HCT116 (cell line): ENCODE results near the gene PAK1. TPM values are rescaled to one million over a fixed set of nuclear protein-coding genes. Genes with fewer than 3 reads are reported as not detected.

Experiments used
- ATAC-seq: fragments of 200-7000 bp; cut with Tn5 transposase; 2 replicates; pipeline ENCODE4 v1.9.1; 2020; ENCODE audit warnings: mild to moderate bottlenecking, moderate library complexity
- BruUV-seq: library from RNA; stranded (reverse); fragments of 400-500 nt; replicated peaks from 2 replicates; lab custom pipeline; 2021; lab: Mats Ljungman, UMichigan
- CTCF ChIA-PET: fragments of 300-600 bp; sonication (Branson Sonifier 250); formaldehyde crosslinking; loops from one replicate; lab custom pipeline; 2021; ENCODE audit warnings: antibody characterized with exemption; lab: Charles Lee
- POLR2A ChIA-PET: fragments of 300-600, 350-600 bp; sonication (Branson Sonifier 250); formaldehyde crosslinking; loops from one replicate; lab custom pipeline; 2021; ENCODE audit warnings: antibody characterized with exemption; lab: Charles Lee
- RAD21 ChIA-PET, 2 experiments: fragments of 300-600 bp; sonication (Branson Sonifier 250); formaldehyde crosslinking; loops; one replicate each; lab custom pipeline; 2023; ENCODE audit warnings: low total read pairs in 2 of 2; ENCODE audit not compliant: uncharacterized antibody in 2 of 2, unreplicated experiment in 2 of 2, low non-redundant PET in 1 of 2; lab: Charles Lee
- DNase-seq: peaks from one replicate; pipeline ENCODE4 v3.0.0-alpha.2; 2010; ENCODE audit warnings: low read depth, low spot score
- H2AFZ ChIP-seq: fragments of 200-600 bp; shearing (Covaris generic), sonication (generic); 2 replicates; pipeline ENCODE4 v1.6.1; 2017; ENCODE audit warnings: low read depth, mixed run types, mixed read lengths, antibody characterized with exemption, low read length; ENCODE audit not compliant: poor library complexity, severe bottlenecking
- H3K27ac ChIP-seq: 2 replicates; pipeline ENCODE4 v1.5.1; 2012; ENCODE audit warnings: low read depth, low read length
- H3K27me3 ChIP-seq: fragments of 200-600 bp; sonication (generic); 2 replicates; pipeline ENCODE4 v1.6.1; 2016; ENCODE audit warnings: mixed run types, low read length, mixed read lengths; ENCODE audit not compliant: insufficient read depth
- H3K36me3 ChIP-seq, 2 experiments: fragments of 200-500 bp in 1 of 2; fragments of 200-600 bp in 1 of 2; sonication (Bioruptor generic) in 1 of 2; sonication (generic) in 1 of 2; 2 replicates each; pipeline versions ENCODE4 v1.5.1 to v1.6.1; 2014 to 2016; ENCODE audit warnings: low read length in 2 of 2, inconsistent platforms in 1 of 2, mixed read lengths in 1 of 2, mixed run types in 1 of 2; ENCODE audit not compliant: insufficient read depth in 2 of 2, control insufficient read depth in 1 of 2
- H3K4me1 ChIP-seq, 2 experiments: fragments of 200-600 bp in 1 of 2; sonication (generic) in 1 of 2; 2 replicates each; pipeline versions ENCODE4 v1.5.1 to v1.6.1; 2012 to 2017; ENCODE audit warnings: low read length in 2 of 2, inconsistent platforms in 1 of 2, mild to moderate bottlenecking in 1 of 2, mixed read lengths in 1 of 2, mixed run types in 1 of 2, moderate library complexity in 1 of 2; ENCODE audit not compliant: insufficient read depth in 2 of 2, control insufficient read depth in 1 of 2
- H3K4me2 ChIP-seq: fragments of 200-600 bp; sonication (generic); 2 replicates; pipeline ENCODE4 v1.6.1; 2017; ENCODE audit warnings: mixed run types, low read length, mixed read lengths
- H3K4me3 ChIP-seq, 2 experiments: fragments of 200-600 bp in 1 of 2; sonication (generic) in 1 of 2; replicated peaks in 1 of 2; 2 replicates each; pipeline ENCODE4 v1.5.1; 2011 to 2016; ENCODE audit warnings: low read length in 2 of 2, control low read depth in 1 of 2, low read depth in 1 of 2, mild to moderate bottlenecking in 1 of 2, mixed read lengths in 1 of 2, mixed run types in 1 of 2
- H3K79me2 ChIP-seq: fragments of 200-600 bp; sonication (generic); 2 replicates; pipeline ENCODE4 v1.6.1; 2017; ENCODE audit warnings: mild to moderate bottlenecking, mixed run types, low read length, moderate library complexity, mixed read lengths; ENCODE audit not compliant: insufficient read depth
- H3K9ac ChIP-seq: fragments of 200-600 bp; sonication (generic); 2 replicates; pipeline ENCODE4 v1.6.1; 2016; ENCODE audit warnings: low read length, mixed read lengths
- H3K9me2 ChIP-seq: fragments of 200-600 bp; sonication (generic), shearing (Covaris generic); 2 replicates; pipeline ENCODE4 v1.6.1; 2017; ENCODE audit warnings: mixed run types, mild to moderate bottlenecking, moderate library complexity; ENCODE audit not compliant: insufficient read depth
- H3K9me3 ChIP-seq, 2 experiments: fragments of 200-500 bp in 1 of 2; fragments of 200-600 bp in 1 of 2; sonication (Bioruptor generic) in 1 of 2; sonication (generic) in 1 of 2; 2 replicates each; pipeline ENCODE4 v1.6.1; 2014 to 2017; ENCODE audit warnings: low read length in 2 of 2, mixed read lengths in 2 of 2, inconsistent platforms in 1 of 2, low read depth in 1 of 2, mild to moderate bottlenecking in 1 of 2, mixed run types in 1 of 2, moderate library complexity in 1 of 2; ENCODE audit not compliant: control insufficient read depth in 1 of 2, insufficient read depth in 1 of 2
- H4K20me1 ChIP-seq: fragments of 200-600 bp; sonication (generic), shearing (Covaris generic); 2 replicates; pipeline ENCODE4 v1.6.1; 2017; ENCODE audit warnings: mixed run types, mild to moderate bottlenecking, moderate library complexity; ENCODE audit not compliant: insufficient read depth
- EGR1 ChIP-seq: IDR thresholded peaks from 2 replicates; pipeline ENCODE4 v1.6.1; 2012; ENCODE audit warnings: low read depth
- POLR2A ChIP-seq: IDR thresholded peaks from 2 replicates; pipeline ENCODE4 v1.7.0; 2011; ENCODE audit warnings: borderline replicate concordance; ENCODE audit not compliant: insufficient read depth, insufficient read length; ENCODE audit errors: extremely low read depth
- POLR2AphosphoS5 ChIP-seq: IDR thresholded peaks from 2 replicates; pipeline ENCODE4 v1.6.1; 2011; ENCODE audit warnings: mild to moderate bottlenecking, low read depth, low read length, moderate library complexity
- RAD21 ChIP-seq: IDR thresholded peaks from 2 replicates; pipeline ENCODE4 v1.6.1; 2012; ENCODE audit warnings: low read depth, mild to moderate bottlenecking
- SRF ChIP-seq: IDR thresholded peaks from 2 replicates; pipeline ENCODE4 v1.6.1; 2012; ENCODE audit warnings: low read depth
- TCF7L2 ChIP-seq: IDR thresholded peaks from 2 replicates; pipeline ENCODE4 v1.7.0; 2011; ENCODE audit warnings: borderline replicate concordance, inconsistent platforms; ENCODE audit not compliant: insufficient read depth, insufficient read length; ENCODE audit errors: extremely low read depth
- YY1 ChIP-seq: IDR thresholded peaks from 2 replicates; pipeline ENCODE4 v1.6.1; 2011; ENCODE audit warnings: low read length, low read depth, moderate library complexity, mild to moderate bottlenecking; ENCODE audit not compliant: insufficient replicate concordance; ENCODE audit errors: extremely low read depth
- intact Hi-C: fragments of 100-400 bp; cut with micrococcal nuclease; formaldehyde crosslinking; loops from 2 replicates; pipeline ENCODE4 v1.10.0; 2022
- total RNA-seq: library from RNA; stranded (reverse); gene quantifications from one replicate; pipeline ENCODE4 v1.2.1, GENCODE V29; 2021; ENCODE audit not compliant: unreplicated experiment
- TF ChIP-seq, protein P1 (sequence below): IDR thresholded peaks from 2 replicates; pipeline ENCODE4 v1.6.1; 2012
- TF ChIP-seq, protein P2 (sequence below): IDR thresholded peaks from 2 replicates; pipeline ENCODE4 v1.6.1; 2011; ENCODE audit warnings: mild to moderate bottlenecking, low read length, moderate library complexity; ENCODE audit not compliant: insufficient replicate concordance; ENCODE audit errors: extremely low read depth

The PAK1 gene
- total RNA-seq, 1 experiment from 2014 or later: 56.1 TPM

DNA sequence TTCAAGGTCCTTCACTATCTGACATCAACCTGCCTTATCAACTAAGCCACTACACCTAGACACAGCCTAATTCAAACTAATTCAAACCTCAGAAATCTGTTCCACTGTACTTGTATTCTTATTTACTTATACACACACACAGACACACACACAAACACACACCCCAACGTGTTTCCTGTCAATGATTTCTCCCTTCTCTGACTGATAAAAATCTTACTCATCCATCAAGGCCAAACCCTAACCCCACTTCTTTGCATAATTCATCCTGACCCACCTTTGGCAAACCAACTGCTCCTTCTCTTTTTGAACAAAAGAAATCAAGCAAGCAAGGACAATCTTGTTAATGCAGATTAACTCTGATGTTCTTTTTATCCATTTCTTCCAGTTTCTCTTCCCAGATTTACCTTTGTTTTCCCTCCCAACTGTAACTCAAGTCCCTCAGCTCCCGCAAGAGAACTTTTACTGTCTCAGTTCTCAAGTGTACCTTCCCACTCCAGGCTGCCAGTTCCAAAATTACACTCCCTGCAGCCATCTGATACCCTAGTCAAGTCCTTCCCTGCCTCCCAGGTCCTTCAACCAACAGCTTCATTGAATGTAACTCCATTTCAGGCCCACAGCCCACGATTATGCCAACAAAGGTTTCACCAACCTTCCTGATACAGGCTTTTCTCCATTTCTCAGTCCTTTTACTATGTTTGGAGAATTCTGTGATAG lies 78.3 kb downstream of the PAK1 start:
- no peak overlapping the region for H3K4me3 ChIP-seq
- DNase-seq (no peak), ATAC-seq (no peak)
- RAD21 ChIA-PET: no interaction called here
- H3K27ac ChIP-seq: no peak overlapping the region
- no peak overlapping the region for H2AFZ ChIP-seq
- no peaks in the 10 kb centered on the region for H3K4me1 ChIP-seq
- H4K20me1 ChIP-seq: no peaks in the 10 kb centered on the region
- POLR2A ChIA-PET: no interaction called here
- no peak overlapping the region for H3K4me2 ChIP-seq
- CTCF ChIA-PET: no interaction called here
- H3K36me3 ChIP-seq: no peaks in the 10 kb centered on the region
- peaks cover 39% of the 10 kb centered on the region for H3K79me2 ChIP-seq
- no TSS peak for BruUV-seq
- no peaks in the 10 kb centered on the region for H3K27me3 ChIP-seq
- H3K9me2 ChIP-seq: no peaks in the 10 kb centered on the region
- no peak overlapping the region for H3K9ac ChIP-seq
- TF ChIP-seq POLR2A (no peak), POLR2AphosphoS5 (no peak)
- TF ChIP-seq, protein P1, sequence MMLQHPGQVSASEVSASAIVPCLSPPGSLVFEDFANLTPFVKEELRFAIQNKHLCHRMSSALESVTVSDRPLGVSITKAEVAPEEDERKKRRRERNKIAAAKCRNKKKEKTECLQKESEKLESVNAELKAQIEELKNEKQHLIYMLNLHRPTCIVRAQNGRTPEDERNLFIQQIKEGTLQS: no peak
- intact Hi-C loops: no loop called here
- H3K9me3 ChIP-seq: no peaks in the 10 kb centered on the region

DNA sequence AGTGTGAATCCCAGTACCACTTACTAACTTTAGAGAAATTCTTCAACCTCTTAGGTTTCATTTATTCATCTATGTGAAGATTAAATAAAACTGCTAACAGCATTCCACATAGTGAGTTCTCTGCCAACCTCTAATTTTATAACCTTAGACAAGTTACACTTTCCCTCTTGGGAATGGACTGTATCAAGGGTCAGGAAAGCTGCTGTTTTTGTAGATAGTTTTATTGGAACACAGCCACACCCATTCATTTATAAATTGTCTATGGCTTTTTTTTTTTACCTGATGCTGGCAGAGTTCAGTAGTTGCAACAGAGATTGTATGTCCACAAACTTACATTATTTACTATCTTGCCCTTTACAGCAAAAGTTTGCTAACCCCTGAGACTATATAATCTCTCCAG lies 81.1 kb downstream of the PAK1 start:
- POLR2A ChIA-PET: no interaction called here
- BruUV-seq: no TSS peak
- H3K79me2 ChIP-seq: 0 out of 2 replicates have a peak, but pooled peaks cover 20% of the 10 kb centered on the region
- no peaks in the 10 kb centered on the region for H4K20me1 ChIP-seq
- H3K4me2 ChIP-seq: no peak overlapping the region
- no peak for TF ChIP-seq SRF
- TF ChIP-seq YY1: no peak
- no peak for TF ChIP-seq RAD21
- no peak for TF ChIP-seq TCF7L2
- TF ChIP-seq, protein P2, sequence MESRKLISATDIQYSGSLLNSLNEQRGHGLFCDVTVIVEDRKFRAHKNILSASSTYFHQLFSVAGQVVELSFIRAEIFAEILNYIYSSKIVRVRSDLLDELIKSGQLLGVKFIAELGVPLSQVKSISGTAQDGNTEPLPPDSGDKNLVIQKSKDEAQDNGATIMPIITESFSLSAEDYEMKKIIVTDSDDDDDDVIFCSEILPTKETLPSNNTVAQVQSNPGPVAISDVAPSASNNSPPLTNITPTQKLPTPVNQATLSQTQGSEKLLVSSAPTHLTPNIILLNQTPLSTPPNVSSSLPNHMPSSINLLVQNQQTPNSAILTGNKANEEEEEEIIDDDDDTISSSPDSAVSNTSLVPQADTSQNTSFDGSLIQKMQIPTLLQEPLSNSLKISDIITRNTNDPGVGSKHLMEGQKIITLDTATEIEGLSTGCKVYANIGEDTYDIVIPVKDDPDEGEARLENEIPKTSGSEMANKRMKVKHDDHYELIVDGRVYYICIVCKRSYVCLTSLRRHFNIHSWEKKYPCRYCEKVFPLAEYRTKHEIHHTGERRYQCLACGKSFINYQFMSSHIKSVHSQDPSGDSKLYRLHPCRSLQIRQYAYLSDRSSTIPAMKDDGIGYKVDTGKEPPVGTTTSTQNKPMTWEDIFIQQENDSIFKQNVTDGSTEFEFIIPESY: no peak
- TF ChIP-seq EGR1: no peak
- TF ChIP-seq, all 23 proteins: peak for 0
- no peak overlapping the region for H3K4me3 ChIP-seq
- H3K27me3 ChIP-seq: no peaks in the 10 kb centered on the region
- no peak for ATAC-seq
- no peaks in the 10 kb centered on the region for H3K4me1 ChIP-seq
- DNase-seq: no peak
- ChIA-PET RAD21 (no interaction called here), CTCF (no interaction called here)
- no peak overlapping the region for H3K27ac ChIP-seq
- H3K9me3 ChIP-seq: no peaks in the 10 kb centered on the region
- H2AFZ ChIP-seq: no peak overlapping the region
- H3K36me3 ChIP-seq: no peaks in the 10 kb centered on the region
- no peaks in the 10 kb centered on the region for H3K9me2 ChIP-seq
- intact Hi-C loops: no loop called here
- H3K9ac ChIP-seq: no peak overlapping the region
